RWPE2 (cell line): ENCODE results near the gene PPP4R3C.

ENCODE experiments used
- ATAC-seq: fragments of 200-7000 bp; cut with Tn5 transposase; 3 replicates; pipeline ENCODE4 v1.9.1; 2021; ENCODE audit warnings: low read depth
- DNase-seq: peaks from one replicate; pipeline ENCODE4 v3.0.0-alpha.2; 2020; ENCODE audit warnings: low spot score
- H3K27ac ChIP-seq: fragments of 450-650 bp; 2 replicates; pipeline ENCODE4 v1.5.1; 2017; ENCODE audit warnings: mild to moderate bottlenecking; ENCODE audit not compliant: poor library complexity, severe bottlenecking
- H3K27me3 ChIP-seq: fragments of 250-450 bp; sonication (Bioruptor Pico); 2 replicates; pipeline ENCODE4 v1.5.1; 2021; ENCODE audit warnings: mild to moderate bottlenecking, moderate library complexity; ENCODE audit not compliant: insufficient read depth, poor library complexity, severe bottlenecking
- H3K36me3 ChIP-seq: fragments of 250-450 bp; sonication (Bioruptor Pico); 2 replicates; pipeline ENCODE4 v1.5.1; 2020; ENCODE audit warnings: low read depth, mild to moderate bottlenecking, moderate library complexity
- H3K4me1 ChIP-seq: fragments of 250-450 bp; sonication (Bioruptor Pico); 2 replicates; pipeline ENCODE4 v1.5.1; 2021; ENCODE audit warnings: mild to moderate bottlenecking, moderate library complexity; ENCODE audit not compliant: insufficient read depth, poor library complexity, severe bottlenecking
- H3K4me3 ChIP-seq: fragments of 250-450 bp; sonication (Bioruptor Pico); 2 replicates; pipeline ENCODE4 v1.5.1; 2021; ENCODE audit warnings: mild to moderate bottlenecking, moderate library complexity; ENCODE audit not compliant: severe bottlenecking
- H3K9me3 ChIP-seq: fragments of 250-450 bp; sonication (Bioruptor Pico); 2 replicates; pipeline ENCODE4 v1.5.1; 2021; ENCODE audit warnings: mild to moderate bottlenecking, moderate library complexity; ENCODE audit not compliant: severe bottlenecking
- CTCF ChIP-seq: fragments of 450-650 bp; IDR thresholded peaks from one replicate; pipeline ENCODE4 v1.5.1; 2017; ENCODE audit warnings: mild to moderate bottlenecking, moderate library complexity; ENCODE audit not compliant: poor library complexity, severe bottlenecking

Gene PPP4R3C

GRCh38 chrX:27439771-27440170 is 23.4 kb downstream of the PPP4R3C start:
- Histone ChIP-seq H3K36me3 (no peaks in the 10 kb centered on the region), H3K9me3 (no peaks in the 10 kb centered on the region), H3K27me3 (no peaks in the 10 kb centered on the region), H3K4me3 (no peak overlapping the region), H3K27ac (no peak overlapping the region), H3K4me1 (no peaks in the 10 kb centered on the region)
- TF ChIP-seq CTCF, result no peak
- DNase-seq (no peak), ATAC-seq (no peak)

GRCh38 chrX:27438937-27439336 is 24.2 kb downstream of the PPP4R3C start:
- ATAC-seq (no peak), DNase-seq (no peak)
- Histone ChIP-seq H3K27ac (no peak overlapping the region), H3K36me3 (no peaks in the 10 kb centered on the region), H3K9me3 (no peaks in the 10 kb centered on the region), H3K4me1 (no peaks in the 10 kb centered on the region), H3K4me3 (no peak overlapping the region), H3K27me3 (no peaks in the 10 kb centered on the region)
- no peak for TF ChIP-seq CTCF

- ATAC-seq (no peak), DNase-seq (no peak)
- no peaks in the 10 kb centered on the region for H3K9me3 ChIP-seq
- no peak overlapping the region for H3K4me3 ChIP-seq
- no peak overlapping the region for H3K27ac ChIP-seq
- H3K27me3 ChIP-seq, result no peaks in the 10 kb centered on the region
- H3K36me3 ChIP-seq, result no peaks in the 10 kb centered on the region
- no peak for TF ChIP-seq CTCF
- H3K4me1 ChIP-seq, result no peaks in the 10 kb centered on the region
These were observed 28.1 kb downstream of the PPP4R3C start for GRCh38 chrX:27435031-27435430.
